Measurements from ENCODE around the gene MRPL2.

The MRPL2 gene

DNA sequence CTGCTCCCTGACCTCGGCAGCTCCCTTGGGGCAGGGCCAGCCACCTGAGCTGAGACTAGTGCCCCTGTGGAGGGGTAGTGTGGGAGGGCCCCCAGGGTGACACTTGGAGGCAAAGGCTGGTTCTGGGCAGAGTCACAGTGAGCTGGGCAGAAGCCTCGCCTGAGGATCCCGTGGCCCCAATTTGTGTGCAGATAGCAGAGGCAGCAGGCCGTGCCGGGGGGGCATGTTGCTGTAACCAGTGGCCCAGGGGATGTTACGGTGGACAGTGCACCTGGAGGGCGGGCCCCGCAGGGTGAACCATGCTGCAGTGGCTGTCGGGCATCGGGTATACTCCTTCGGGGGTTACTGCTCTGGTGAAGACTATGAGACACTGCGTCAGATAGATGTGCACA, 42.3 kb downstream of the MRPL2 start:
- DNase-seq = no peak

- no peak for DNase-seq
Observed at GRCh38 chr6:43016176-43016942, 42.9 kb downstream of the MRPL2 start.

DNA sequence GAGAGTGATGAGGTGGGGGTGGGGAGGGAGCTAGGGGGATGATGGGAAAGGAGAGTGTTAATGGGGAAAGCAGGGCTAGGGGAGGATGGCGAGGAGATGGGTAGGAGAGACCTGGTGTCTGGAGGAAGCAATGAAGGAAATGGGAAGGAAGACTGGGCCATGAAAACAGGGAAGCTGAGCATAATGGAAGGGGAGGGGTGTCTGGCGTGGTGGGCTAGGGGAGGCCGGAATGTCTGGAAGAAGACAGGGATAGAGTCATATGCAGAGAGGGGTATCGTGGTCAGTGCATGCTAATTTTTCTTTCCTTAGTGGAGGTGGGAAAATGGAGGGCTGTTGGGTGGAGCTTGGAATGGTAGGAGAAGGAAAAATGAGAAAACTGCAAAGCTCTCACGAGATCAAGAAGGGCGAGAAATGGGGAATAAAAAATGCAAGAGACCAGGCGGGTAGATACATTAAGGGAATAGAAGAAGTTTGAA, 44.8 kb downstream of the MRPL2 start:
- no peak for DNase-seq

- peak; percentile 99 to 100 for DNase-seq
Observed at GRCh38 chr6:43013843-43014433, 45.3 kb downstream of the MRPL2 start, which contains the start of the genes KLHDC3 and MEA1. Gene KLHDC3, plus strand, starts transcription at chr6:43014249. Its CDS starts 2,944 bp downstream, at chr6:43017193. Gene MEA1, minus strand, starts transcription at chr6:43013946. Its CDS starts 133 bp downstream, at chr6:43013813.

GRCh38 chr6:43013097-43013842, 46.0 kb downstream of the MRPL2 start:
- peak in 1 of 2 experiments; percentile 17 for DNase-seq

GRCh38 chr6:43012364-43012763, 46.9 kb downstream of the MRPL2 start:
- no peak for DNase-seq

DNA sequence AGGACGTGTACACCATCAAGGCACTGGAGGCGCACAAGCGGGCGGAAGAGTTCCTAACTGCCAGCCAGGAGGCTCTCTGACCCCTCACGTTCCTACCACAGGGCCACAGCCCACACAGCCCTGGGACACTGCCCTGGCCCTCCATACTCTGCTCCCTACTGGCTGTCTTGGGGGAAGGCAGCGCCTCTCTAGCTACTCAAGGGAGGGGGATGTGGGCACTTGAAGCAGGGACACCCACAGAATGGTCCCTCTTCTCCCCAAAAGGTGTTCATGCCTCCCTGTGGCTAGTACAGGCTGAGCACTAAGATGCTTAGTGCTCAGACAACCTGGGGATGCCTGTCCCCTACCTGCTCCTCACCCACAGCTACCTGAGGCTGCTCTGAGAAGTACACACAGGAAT, 48.0 kb downstream of the MRPL2 start:
- no peak for DNase-seq

DNA sequence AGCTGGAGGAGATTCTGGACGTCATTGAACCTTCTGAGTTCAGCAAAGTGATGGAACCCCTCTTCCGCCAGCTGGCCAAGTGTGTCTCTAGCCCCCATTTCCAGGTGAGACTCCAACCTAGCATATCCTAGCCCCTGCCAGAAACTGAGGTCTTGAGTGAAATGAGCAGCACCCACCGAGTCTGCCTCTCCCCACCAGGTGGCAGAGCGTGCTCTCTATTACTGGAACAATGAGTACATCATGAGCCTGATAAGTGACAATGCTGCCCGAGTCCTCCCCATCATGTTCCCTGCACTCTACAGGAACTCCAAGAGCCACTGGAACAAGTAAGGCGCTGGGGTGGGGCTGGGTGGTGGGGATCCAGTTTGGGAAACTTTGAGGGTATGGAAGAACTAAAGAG, 50.1 kb downstream of the MRPL2 start:
- DNase-seq = peak; percentile 23 to 49

- DNase-seq = no peak
Observed at GRCh38 chr6:43007126-43007525, 52.1 kb downstream of the MRPL2 start.

DNA sequence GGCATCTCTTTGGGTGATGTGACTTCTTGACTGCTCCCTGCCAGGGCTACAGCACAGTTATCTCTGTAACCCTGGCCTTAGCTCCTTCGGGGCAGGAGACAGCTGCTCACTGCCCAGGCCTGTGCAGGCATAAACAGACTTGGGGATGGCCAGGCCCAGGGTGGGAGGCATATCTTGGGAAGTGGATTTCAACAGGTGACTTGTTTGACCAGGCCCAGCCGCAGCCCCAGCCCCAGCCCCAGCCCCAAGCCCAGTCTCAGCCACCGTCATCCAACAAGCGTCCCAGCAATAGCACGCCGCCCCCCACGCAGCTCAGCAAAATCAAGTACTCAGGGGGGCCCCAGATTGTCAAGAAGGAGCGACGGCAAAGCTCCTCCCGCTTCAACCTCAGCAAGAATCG, 53.0 kb downstream of the MRPL2 start:
- DNase-seq = no peak

DNA sequence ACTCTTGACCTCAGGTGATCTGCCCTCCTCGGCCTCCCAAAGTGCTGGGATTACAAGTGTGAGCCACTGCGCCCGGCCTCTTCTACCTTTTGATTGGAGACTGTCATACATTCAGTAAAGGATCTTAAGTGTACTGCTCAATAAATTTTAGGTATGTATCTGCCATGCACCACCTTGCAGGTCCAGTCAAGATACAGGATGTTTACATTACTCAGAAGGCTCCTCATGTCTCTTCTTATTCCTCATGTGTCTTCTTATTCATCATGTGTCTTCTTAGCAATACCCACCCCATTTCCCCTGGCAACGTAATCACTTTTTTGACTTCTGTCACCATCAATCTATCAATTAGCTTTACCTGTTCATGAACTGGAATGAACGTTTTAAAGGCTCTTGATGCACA, 53.4 kb downstream of the MRPL2 start:
- no peak for DNase-seq

All from activated CD4-positive, alpha-beta T cell treated with anti-CD3 and anti-CD28 coated beads, Interleukin-2, amount 50 U/mL, for 48 hours (primary cell).